ENCODE data around the gene CA7.

The CA7 gene

GRCh38 chr16:66847533-66848067 lies 3.4 kb downstream of the CA7 start:
- Histone ChIP-seq H3K9me3 (ENCODE audit: control insufficient read depth, insufficient read depth, low read length) (no peaks in the 10 kb centered on the region), H3K4me3 (ENCODE audit: low read depth, low read length) (no peak overlapping the region), H3K9ac (ENCODE audit: low read depth, low read length) (no peak overlapping the region), H3K4me1 (ENCODE audit: control insufficient read depth, insufficient read depth, low read length) (no peaks in the 10 kb centered on the region), H3K27me3 (ENCODE audit: control insufficient read depth, insufficient read depth, low read length) (peaks cover 49% of the 10 kb centered on the region), H3K36me3 (ENCODE audit: control insufficient read depth, insufficient read depth, low read length) (no peaks in the 10 kb centered on the region)

GRCh38 chr16:66848172-66848571 lies 4.0 kb downstream of the CA7 start:
- H3K9ac ChIP-seq (ENCODE audit: low read depth, low read length) = no peak overlapping the region
- no peaks in the 10 kb centered on the region for H3K4me1 ChIP-seq (ENCODE audit: control insufficient read depth, insufficient read depth, low read length)
- H3K27me3 ChIP-seq (ENCODE audit: control insufficient read depth, insufficient read depth, low read length) = peaks cover 43% of the 10 kb centered on the region
- H3K4me3 ChIP-seq (ENCODE audit: low read depth, low read length) = no peak overlapping the region
- H3K9me3 ChIP-seq (ENCODE audit: control insufficient read depth, insufficient read depth, low read length) = no peaks in the 10 kb centered on the region
- no peaks in the 10 kb centered on the region for H3K36me3 ChIP-seq (ENCODE audit: control insufficient read depth, insufficient read depth, low read length)

- no peak overlapping the region for H3K9ac ChIP-seq (ENCODE audit: low read depth, low read length)
- peaks cover 35% of the 10 kb centered on the region for H3K27me3 ChIP-seq (ENCODE audit: control insufficient read depth, insufficient read depth, low read length)
- no peaks in the 10 kb centered on the region for H3K4me1 ChIP-seq (ENCODE audit: control insufficient read depth, insufficient read depth, low read length)
- H3K4me3 ChIP-seq (ENCODE audit: low read depth, low read length) = no peak overlapping the region
- H3K9me3 ChIP-seq (ENCODE audit: control insufficient read depth, insufficient read depth, low read length) = no peaks in the 10 kb centered on the region
- no peaks in the 10 kb centered on the region for H3K36me3 ChIP-seq (ENCODE audit: control insufficient read depth, insufficient read depth, low read length)
These were observed 4.8 kb downstream of the CA7 start for GRCh38 chr16:66849021-66849420.

- no peaks in the 10 kb centered on the region for H3K9me3 ChIP-seq (ENCODE audit: control insufficient read depth, insufficient read depth, low read length)
- no peak overlapping the region for H3K9ac ChIP-seq (ENCODE audit: low read depth, low read length)
- no peaks in the 10 kb centered on the region for H3K36me3 ChIP-seq (ENCODE audit: control insufficient read depth, insufficient read depth, low read length)
- no peaks in the 10 kb centered on the region for H3K4me1 ChIP-seq (ENCODE audit: control insufficient read depth, insufficient read depth, low read length)
- peaks cover 32% of the 10 kb centered on the region for H3K27me3 ChIP-seq (ENCODE audit: control insufficient read depth, insufficient read depth, low read length)
- H3K4me3 ChIP-seq (ENCODE audit: low read depth, low read length) = no peak overlapping the region
These were observed 5.3 kb downstream of the CA7 start for GRCh38 chr16:66849549-66849948.

- no peak overlapping the region for H3K9ac ChIP-seq (ENCODE audit: low read depth, low read length)
These were observed 6.1 kb downstream of the CA7 start for GRCh38 chr16:66850115-66850815.

GRCh38 chr16:66851166-66851964 lies 7.2 kb downstream of the CA7 start:
- Histone ChIP-seq H3K4me1 (ENCODE audit: control insufficient read depth, insufficient read depth, low read length) (no peaks in the 10 kb centered on the region), H3K9ac (ENCODE audit: low read depth, low read length) (no peak overlapping the region), H3K36me3 (ENCODE audit: control insufficient read depth, insufficient read depth, low read length) (no peaks in the 10 kb centered on the region), H3K9me3 (ENCODE audit: control insufficient read depth, insufficient read depth, low read length) (no peaks in the 10 kb centered on the region), H3K4me3 (ENCODE audit: low read depth, low read length) (no peak overlapping the region), H3K27me3 (ENCODE audit: control insufficient read depth, insufficient read depth, low read length) (peaks cover 14% of the 10 kb centered on the region)

More at GRCh38 chr16:66850115-66850815, 6.1 kb downstream of the CA7 start:
- Histone ChIP-seq H3K27me3 (ENCODE audit: control insufficient read depth, insufficient read depth, low read length) (peaks cover 25% of the 10 kb centered on the region), H3K36me3 (ENCODE audit: control insufficient read depth, insufficient read depth, low read length) (no peaks in the 10 kb centered on the region), H3K4me3 (ENCODE audit: low read depth, low read length) (no peak overlapping the region), H3K9me3 (ENCODE audit: control insufficient read depth, insufficient read depth, low read length) (no peaks in the 10 kb centered on the region), H3K4me1 (ENCODE audit: control insufficient read depth, insufficient read depth, low read length) (no peaks in the 10 kb centered on the region)

- H3K4me1 ChIP-seq (ENCODE audit: control insufficient read depth, insufficient read depth, low read length) = no peaks in the 10 kb centered on the region
- H3K27me3 ChIP-seq (ENCODE audit: control insufficient read depth, insufficient read depth, low read length) = no peaks in the 10 kb centered on the region
- no peaks in the 10 kb centered on the region for H3K9me3 ChIP-seq (ENCODE audit: control insufficient read depth, insufficient read depth, low read length)
- H3K9ac ChIP-seq (ENCODE audit: low read depth, low read length) = no peak overlapping the region
- H3K4me3 ChIP-seq (ENCODE audit: low read depth, low read length) = no peak overlapping the region
- no peaks in the 10 kb centered on the region for H3K36me3 ChIP-seq (ENCODE audit: control insufficient read depth, insufficient read depth, low read length)
These were observed 9.3 kb downstream of the CA7 start for GRCh38 chr16:66853261-66854139.

GRCh38 chr16:66856184-66856730 lies 12.0 kb downstream of the CA7 start:
- Histone ChIP-seq H3K36me3 (ENCODE audit: control insufficient read depth, insufficient read depth, low read length) (no peaks in the 10 kb centered on the region), H3K9ac (ENCODE audit: low read depth, low read length) (no peak overlapping the region), H3K4me1 (ENCODE audit: control insufficient read depth, insufficient read depth, low read length) (no peaks in the 10 kb centered on the region), H3K4me3 (ENCODE audit: low read depth, low read length) (no peak overlapping the region), H3K9me3 (ENCODE audit: control insufficient read depth, insufficient read depth, low read length) (no peaks in the 10 kb centered on the region), H3K27me3 (ENCODE audit: control insufficient read depth, insufficient read depth, low read length) (no peaks in the 10 kb centered on the region)

GRCh38 chr16:66856801-66857200 lies 12.6 kb downstream of the CA7 start:
- no peaks in the 10 kb centered on the region for H3K9me3 ChIP-seq (ENCODE audit: control insufficient read depth, insufficient read depth, low read length)
- H3K36me3 ChIP-seq (ENCODE audit: control insufficient read depth, insufficient read depth, low read length) = no peaks in the 10 kb centered on the region
- H3K4me1 ChIP-seq (ENCODE audit: control insufficient read depth, insufficient read depth, low read length) = no peaks in the 10 kb centered on the region
- no peak overlapping the region for H3K9ac ChIP-seq (ENCODE audit: low read depth, low read length)
- no peak overlapping the region for H3K4me3 ChIP-seq (ENCODE audit: low read depth, low read length)
- no peaks in the 10 kb centered on the region for H3K27me3 ChIP-seq (ENCODE audit: control insufficient read depth, insufficient read depth, low read length)

GRCh38 chr16:66857437-66857836 lies 13.2 kb downstream of the CA7 start:
- H3K27me3 ChIP-seq (ENCODE audit: control insufficient read depth, insufficient read depth, low read length) = no peaks in the 10 kb centered on the region
- H3K4me1 ChIP-seq (ENCODE audit: control insufficient read depth, insufficient read depth, low read length) = no peaks in the 10 kb centered on the region

GRCh38 chr16:66858740-66859396 lies 14.7 kb downstream of the CA7 start:
- no peaks in the 10 kb centered on the region for H3K9me3 ChIP-seq (ENCODE audit: control insufficient read depth, insufficient read depth, low read length)
- no peaks in the 10 kb centered on the region for H3K4me1 ChIP-seq (ENCODE audit: control insufficient read depth, insufficient read depth, low read length)
- no peaks in the 10 kb centered on the region for H3K36me3 ChIP-seq (ENCODE audit: control insufficient read depth, insufficient read depth, low read length)
- no peak overlapping the region for H3K9ac ChIP-seq (ENCODE audit: low read depth, low read length)
- no peak overlapping the region for H3K4me3 ChIP-seq (ENCODE audit: low read depth, low read length)
- H3K27me3 ChIP-seq (ENCODE audit: control insufficient read depth, insufficient read depth, low read length) = no peaks in the 10 kb centered on the region

More at GRCh38 chr16:66857437-66857836, 13.2 kb downstream of the CA7 start:
- no peaks in the 10 kb centered on the region for H3K9me3 ChIP-seq (ENCODE audit: control insufficient read depth, insufficient read depth, low read length)
- no peak overlapping the region for H3K9ac ChIP-seq (ENCODE audit: low read depth, low read length)
- no peak overlapping the region for H3K4me3 ChIP-seq (ENCODE audit: low read depth, low read length)
- no peaks in the 10 kb centered on the region for H3K36me3 ChIP-seq (ENCODE audit: control insufficient read depth, insufficient read depth, low read length)

All from iPS-15b (cell line).